ENCODE data around the gene API5. TPM values are rescaled to one million over a fixed set of nuclear protein-coding genes. Genes with fewer than 3 reads are reported as not detected.

Gene API5
- total RNA-seq, 1 experiment from 2014 or later: 142 TPM

GRCh38 chr11:43316451-43316850, 4.7 kb downstream of the API5 start:
- no peak overlapping the region for H3K27ac Mint-ChIP-seq
- peaks cover 16% of the 10 kb centered on the region for H3K4me1 Mint-ChIP-seq
- no peaks in the 10 kb centered on the region for H3K9me3 Mint-ChIP-seq
- ATAC-seq: no peak
- H3K27me3 Mint-ChIP-seq (ENCODE audit: low read depth): no peaks in the 10 kb centered on the region
- H3K36me3 Mint-ChIP-seq: peaks cover 15% of the 10 kb centered on the region
- TF ChIP-seq ZNF317 (CRISPR knock-in tag; IDR thresholded peaks at IDR 0.05; ENCODE audit: borderline replicate concordance, low read depth): no peak
- TF ChIP-seq PRRX2 (CRISPR knock-in tag; IDR thresholded peaks at IDR 0.05): no peak
- TF ChIP-seq ZNF423 (CRISPR knock-in tag; IDR thresholded peaks at IDR 0.05): no peak
- TF ChIP-seq CDX4 (CRISPR knock-in tag; IDR thresholded peaks at IDR 0.05; ENCODE audit: borderline replicate concordance): no peak
- no peak for TF ChIP-seq CREB1 (CRISPR knock-in tag; IDR thresholded peaks at IDR 0.05)
- no peak for TF ChIP-seq PREB (CRISPR knock-in tag; IDR thresholded peaks at IDR 0.05; ENCODE audit: borderline replicate concordance)
- TF ChIP-seq ARID4B (CRISPR knock-in tag; IDR thresholded peaks at IDR 0.05; ENCODE audit: borderline replicate concordance): no peak
- no peak for TF ChIP-seq ELF4 (CRISPR knock-in tag; IDR thresholded peaks at IDR 0.05; ENCODE audit: low read depth)
- no peak for TF ChIP-seq FOXP1 (CRISPR knock-in tag; IDR thresholded peaks at IDR 0.05; ENCODE audit: borderline replicate concordance)
- no peak for TF ChIP-seq IRF2 (CRISPR knock-in tag; IDR thresholded peaks at IDR 0.05; ENCODE audit: borderline replicate concordance, low read depth)
- TF ChIP-seq USF1 (CRISPR knock-in tag; IDR thresholded peaks at IDR 0.05): no peak
- DNase-seq (ENCODE audit: low spot score): no peak
- ChIA-PET CTCF (no interaction called here), POLR2A (no interaction called here)
- no peak overlapping the region for H3K4me3 Mint-ChIP-seq

GRCh38 chr11:43327987-43328386, 16.2 kb downstream of the API5 start:
- ChIA-PET CTCF (no interaction called here), POLR2A (no interaction called here)
- Mint-ChIP-seq H3K4me1 (no peaks in the 10 kb centered on the region), H3K27ac (no peak overlapping the region), H3K36me3 (peaks cover 77% of the 10 kb centered on the region), H3K9me3 (no peaks in the 10 kb centered on the region), H3K27me3 (ENCODE audit: low read depth) (no peaks in the 10 kb centered on the region), H3K4me3 (no peak overlapping the region)
- TF ChIP-seq RELA (CRISPR knock-in tag; IDR thresholded peaks at IDR 0.05; ENCODE audit: borderline replicate concordance) (no peak), GABPB1 (CRISPR knock-in tag; IDR thresholded peaks at IDR 0.05) (no peak), ZNF281 (CRISPR knock-in tag; IDR thresholded peaks at IDR 0.05) (no peak), ATF3 (CRISPR knock-in tag; conservative IDR thresholded peaks at IDR 0.05) (no peak), EMX1 (CRISPR knock-in tag; IDR thresholded peaks at IDR 0.05) (no peak), ZNF396 (CRISPR knock-in tag; IDR thresholded peaks at IDR 0.05; ENCODE audit: borderline replicate concordance) (no peak), E2F1 (CRISPR knock-in tag; IDR thresholded peaks at IDR 0.05) (no peak), ERG (CRISPR knock-in tag; IDR thresholded peaks at IDR 0.05) (no peak), ZBTB43 (CRISPR knock-in tag; IDR thresholded peaks at IDR 0.05) (no peak)
- no peak for DNase-seq (ENCODE audit: low spot score)
- no peak for ATAC-seq

Data from WTC11 (cell line).